ENCODE results near the gene TPSD1.

GRCh38 chr16:1265090-1265630 is 9.3 kb downstream of the TPSD1 start:
- TF ChIP-seq CTCF (IDR thresholded peaks at IDR 0.05) (no peak), SIN3A (IDR thresholded peaks at IDR 0.05; ENCODE audit: borderline replicate concordance, insufficient read depth, low read depth, low read length) (no peak), TCF7L2 (IDR thresholded peaks at IDR 0.05; ENCODE audit: low read depth, low read length) (no peak)
- TF ChIP-seq, protein P1, sequence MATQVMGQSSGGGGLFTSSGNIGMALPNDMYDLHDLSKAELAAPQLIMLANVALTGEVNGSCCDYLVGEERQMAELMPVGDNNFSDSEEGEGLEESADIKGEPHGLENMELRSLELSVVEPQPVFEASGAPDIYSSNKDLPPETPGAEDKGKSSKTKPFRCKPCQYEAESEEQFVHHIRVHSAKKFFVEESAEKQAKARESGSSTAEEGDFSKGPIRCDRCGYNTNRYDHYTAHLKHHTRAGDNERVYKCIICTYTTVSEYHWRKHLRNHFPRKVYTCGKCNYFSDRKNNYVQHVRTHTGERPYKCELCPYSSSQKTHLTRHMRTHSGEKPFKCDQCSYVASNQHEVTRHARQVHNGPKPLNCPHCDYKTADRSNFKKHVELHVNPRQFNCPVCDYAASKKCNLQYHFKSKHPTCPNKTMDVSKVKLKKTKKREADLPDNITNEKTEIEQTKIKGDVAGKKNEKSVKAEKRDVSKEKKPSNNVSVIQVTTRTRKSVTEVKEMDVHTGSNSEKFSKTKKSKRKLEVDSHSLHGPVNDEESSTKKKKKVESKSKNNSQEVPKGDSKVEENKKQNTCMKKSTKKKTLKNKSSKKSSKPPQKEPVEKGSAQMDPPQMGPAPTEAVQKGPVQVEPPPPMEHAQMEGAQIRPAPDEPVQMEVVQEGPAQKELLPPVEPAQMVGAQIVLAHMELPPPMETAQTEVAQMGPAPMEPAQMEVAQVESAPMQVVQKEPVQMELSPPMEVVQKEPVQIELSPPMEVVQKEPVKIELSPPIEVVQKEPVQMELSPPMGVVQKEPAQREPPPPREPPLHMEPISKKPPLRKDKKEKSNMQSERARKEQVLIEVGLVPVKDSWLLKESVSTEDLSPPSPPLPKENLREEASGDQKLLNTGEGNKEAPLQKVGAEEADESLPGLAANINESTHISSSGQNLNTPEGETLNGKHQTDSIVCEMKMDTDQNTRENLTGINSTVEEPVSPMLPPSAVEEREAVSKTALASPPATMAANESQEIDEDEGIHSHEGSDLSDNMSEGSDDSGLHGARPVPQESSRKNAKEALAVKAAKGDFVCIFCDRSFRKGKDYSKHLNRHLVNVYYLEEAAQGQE (IDR thresholded peaks at IDR 0.05; ENCODE audit: insufficient read depth in 1 of 2, low read depth in 2 of 2, low read length in 1 of 2): no peak

Measured in Panc1 (cell line).